ENCODE results near the gene ACTRT1. TPM values are rescaled to one million over a fixed set of nuclear protein-coding genes. Genes with fewer than 3 reads are reported as not detected.

The ACTRT1 gene
- polyA plus RNA-seq (ENCODE audit: insufficient read length in 10 of 10) = not detected
- long read RNA-seq, donor 1 = 0 reads
- long read RNA-seq, donor 2 = 0 reads
- long read RNA-seq, donor 3 = 0 reads
- long read RNA-seq, donor 4 = 0 reads
- long read RNA-seq, donor 5 = 0 reads
- long read RNA-seq, donor 6 = 0 reads
- long read RNA-seq, donor 7 = 0 reads
- long read RNA-seq, donor 8 = 0 reads
- long read RNA-seq, donor 9 = 0 reads

DNA sequence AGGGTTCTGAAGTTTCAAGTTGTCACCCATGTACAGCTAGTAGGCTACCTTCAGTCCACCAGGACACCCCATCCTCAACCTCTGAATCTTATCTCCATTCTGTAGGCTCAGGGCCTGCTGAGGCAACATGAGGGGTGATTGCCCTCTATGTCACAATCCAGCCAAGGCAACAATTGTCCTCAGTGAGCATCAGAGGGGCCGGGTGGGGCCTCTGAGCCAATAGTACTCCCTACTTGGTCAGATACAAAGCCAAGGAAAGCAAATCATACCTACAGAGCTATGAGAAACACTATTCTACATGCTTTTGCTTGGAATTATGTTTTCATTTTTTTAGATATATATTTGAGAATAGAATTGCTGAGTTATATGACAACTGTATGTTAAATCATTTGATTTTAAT, at the start of gene ACTRT1:
Gene ACTRT1 (minus strand): TSS at position 101 of the 400 bp plus-strand sequence. CDS start 197 bp downstream, outside the sequence.
- no peak for DNase-seq

DNA sequence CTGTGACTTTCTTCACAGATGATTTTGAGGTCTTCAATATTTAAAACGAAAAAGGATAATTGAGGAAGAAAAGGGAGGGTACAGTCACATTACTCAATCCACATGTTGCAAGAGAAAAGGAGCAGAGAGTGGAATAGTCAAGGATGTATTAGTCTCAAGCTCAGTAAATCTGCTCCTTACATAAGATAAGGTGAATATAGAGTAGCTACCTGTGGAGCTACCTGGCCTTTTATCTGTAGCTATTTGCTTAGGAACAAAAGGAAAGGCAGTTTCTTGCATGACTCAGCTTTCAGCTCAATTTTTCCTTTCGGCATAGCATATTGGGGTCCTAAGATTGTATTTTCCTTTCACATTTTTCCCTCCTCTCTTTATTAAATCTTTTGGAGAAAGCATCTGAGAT, 26.3 kb upstream of the ACTRT1 start:
- no peak for DNase-seq

DNA sequence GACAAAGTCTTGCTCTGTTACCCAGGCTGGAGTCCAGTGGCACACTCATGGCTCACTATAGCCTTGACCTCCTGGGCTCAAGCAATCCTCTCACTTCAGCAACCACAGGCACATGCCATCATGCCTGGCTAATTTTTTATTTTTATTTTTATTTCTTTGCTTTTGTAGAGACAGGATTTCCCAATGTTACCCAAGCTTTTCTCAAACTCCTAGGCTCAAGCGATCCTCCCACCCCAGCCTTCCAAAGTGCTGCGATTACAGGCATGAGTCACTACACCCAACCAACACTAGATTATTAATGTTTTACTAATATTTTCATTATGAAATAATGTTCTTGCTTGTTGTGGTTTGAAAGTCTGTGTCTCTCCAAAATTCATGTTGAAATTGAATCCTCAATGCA, 5.2 kb upstream of the ACTRT1 start:
- DNase-seq = no peak

DNA sequence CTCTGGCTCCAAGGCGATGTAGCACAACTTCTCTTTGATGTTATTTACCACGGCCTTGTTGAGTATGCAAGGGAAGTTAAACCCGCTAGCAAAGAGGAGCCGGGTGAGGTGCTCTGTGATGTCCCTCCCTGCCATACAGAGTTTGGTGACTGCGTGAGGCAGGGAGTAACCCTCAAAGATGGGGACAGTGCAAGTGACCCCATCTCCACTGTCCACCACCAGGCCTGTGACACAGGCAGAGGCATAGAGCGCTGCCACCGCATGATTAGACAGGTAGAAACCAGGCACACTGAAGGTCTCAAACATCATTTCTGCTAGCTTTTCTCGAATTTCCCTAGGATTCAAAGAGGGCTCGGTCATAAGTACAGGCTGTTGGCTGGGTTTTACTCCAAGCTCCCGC, 677 bp downstream of the ACTRT1 start:
- no peak for DNase-seq

DNA sequence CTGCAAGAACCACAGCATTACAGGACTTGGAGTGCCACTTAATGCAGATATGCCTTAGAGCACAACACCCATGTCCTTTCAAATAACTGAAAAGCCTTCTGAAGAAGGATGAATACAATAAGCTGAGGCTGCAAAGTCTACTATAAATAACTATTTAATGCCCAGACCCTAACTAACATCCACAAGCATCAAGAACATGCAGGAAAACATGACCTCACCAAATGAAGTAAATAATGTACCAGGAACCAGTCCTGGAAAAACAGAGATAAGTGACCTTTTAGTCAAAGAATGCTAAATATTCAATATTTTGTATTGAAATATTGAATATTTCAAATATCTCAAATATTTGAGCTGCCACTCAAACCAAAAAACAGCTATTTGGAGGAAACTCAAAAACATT, 16.9 kb downstream of the ACTRT1 start:
- no peak for DNase-seq

DNA sequence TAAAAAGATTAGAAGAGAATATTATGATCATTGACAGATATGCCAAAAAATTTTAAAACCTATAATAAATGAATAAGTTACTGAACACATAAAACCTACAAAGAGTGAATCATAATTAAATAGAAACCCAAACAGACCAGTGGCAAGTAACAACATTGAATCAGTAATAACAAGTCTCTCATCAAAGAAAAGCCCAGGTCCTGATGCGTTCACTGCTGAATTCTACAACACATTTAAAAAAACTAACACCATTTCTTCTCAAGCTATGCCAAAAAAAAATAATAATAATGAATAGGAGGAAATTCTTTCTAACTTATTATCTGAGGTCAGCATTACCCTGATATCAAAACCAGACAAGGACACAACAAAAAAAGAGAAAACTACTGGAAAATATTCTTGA, 30.6 kb downstream of the ACTRT1 start:
- DNase-seq = no peak

DNA sequence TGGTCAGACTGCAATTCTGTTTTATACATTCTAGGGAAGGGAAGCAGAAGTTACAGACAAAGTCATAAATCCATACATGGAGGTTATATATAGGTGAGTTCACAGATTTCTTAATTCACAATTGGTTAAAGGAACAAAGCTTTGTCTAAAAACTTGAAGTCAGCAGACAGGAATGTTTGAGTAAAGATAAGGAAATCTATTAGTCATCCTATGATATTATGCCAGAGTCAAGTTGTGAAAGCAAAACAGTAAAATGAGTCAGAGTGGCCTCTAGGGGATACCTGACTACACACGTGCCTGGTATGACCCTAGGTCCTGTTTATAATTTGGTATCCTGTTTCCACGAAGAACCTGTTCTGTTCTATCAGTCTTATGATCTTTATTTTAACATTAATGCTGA, 31.5 kb downstream of the ACTRT1 start:
- no peak for DNase-seq

DNA sequence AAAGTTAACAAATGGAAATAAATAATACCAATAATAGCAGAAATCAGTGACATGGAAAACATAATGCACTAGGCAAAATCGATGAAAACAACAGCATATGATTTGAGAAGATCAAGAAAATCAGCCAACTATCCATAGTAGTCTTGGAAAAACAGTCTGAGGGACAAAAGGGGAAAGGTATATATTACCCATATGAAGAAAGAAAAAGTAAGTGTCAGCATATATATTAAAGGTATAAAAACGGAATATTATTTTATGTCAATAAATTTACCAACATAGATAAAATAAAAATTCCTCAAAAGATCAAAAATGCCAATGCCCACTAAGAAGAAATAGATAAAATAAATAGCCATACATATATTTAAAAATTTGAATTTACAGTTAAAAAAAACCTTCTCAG, 33.0 kb downstream of the ACTRT1 start:
- DNase-seq = no peak

DNA sequence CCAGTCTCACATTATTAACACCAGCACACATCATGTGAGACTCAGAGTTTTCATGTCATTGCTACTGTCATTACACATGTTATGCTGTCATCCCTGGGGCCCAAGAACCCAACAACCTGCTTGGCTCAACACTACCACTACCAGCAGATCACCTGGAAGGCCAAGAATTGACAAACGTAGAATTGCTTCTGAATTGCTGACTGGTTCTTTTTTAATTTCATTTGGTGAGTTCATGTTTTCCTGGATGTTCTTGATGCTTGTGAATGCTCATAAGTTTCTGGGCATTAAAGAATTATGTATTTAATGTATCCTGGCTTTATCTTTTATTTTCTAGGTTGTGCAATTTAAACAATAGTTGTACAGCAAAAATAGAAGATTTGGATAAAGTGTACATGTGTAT, 40.2 kb downstream of the ACTRT1 start:
- no peak for DNase-seq

DNA sequence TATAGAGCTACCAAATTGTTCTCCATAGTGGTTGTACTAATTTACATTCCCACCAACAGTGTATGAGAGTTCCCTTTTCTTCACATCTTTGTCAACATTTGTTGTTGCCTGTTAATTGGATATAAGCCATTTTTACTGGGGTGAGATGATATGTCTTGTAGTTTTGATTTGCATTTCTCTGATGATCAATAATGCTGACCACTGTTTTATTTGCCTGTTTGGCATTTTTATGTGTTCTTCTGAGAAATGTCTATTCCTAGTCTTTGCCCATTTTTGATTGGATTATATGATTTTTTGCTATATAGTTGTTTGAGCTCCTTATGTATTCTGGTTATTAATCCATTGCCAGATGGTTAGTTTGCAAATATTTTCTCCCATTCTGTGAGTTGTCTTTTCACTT, 44.3 kb downstream of the ACTRT1 start:
- no peak for DNase-seq

Measured in muscle of back (tissue), 13 donors.